Measurements from ENCODE around the gene C15orf40.

DNA sequence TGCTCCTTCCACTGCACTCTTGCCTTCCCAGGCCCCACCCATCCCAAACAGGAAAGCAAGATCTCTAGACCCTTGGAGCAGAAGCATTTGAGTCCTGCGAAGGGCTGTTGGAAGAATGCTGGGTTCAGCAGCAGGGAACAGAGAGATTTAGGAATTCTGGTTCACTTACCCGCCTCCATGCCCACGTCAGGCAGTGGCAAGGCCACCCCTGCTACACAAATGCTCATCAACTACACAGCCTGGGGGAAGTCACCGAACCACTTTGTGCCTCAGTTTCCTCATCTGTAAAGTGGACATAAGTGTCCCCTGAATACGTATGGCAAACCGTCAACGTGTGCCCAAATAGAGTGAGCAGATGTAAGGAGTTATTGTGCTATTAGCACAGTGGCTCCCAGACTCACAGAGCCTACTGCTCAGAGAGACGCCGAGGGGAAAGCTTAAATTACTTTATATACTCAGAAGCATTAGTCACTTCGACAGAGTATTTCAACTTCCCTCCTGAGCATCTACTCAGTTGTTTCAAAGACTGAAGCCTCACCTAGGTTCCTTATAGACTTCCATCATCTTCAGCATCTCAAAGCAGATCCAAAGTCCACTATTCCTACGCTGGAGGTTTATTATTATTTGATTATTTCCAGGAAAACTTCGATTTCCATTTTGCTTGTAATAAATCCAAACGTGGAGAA is 59.8 kb downstream of the C15orf40 start:
- TF ChIP-seq, protein P1, sequence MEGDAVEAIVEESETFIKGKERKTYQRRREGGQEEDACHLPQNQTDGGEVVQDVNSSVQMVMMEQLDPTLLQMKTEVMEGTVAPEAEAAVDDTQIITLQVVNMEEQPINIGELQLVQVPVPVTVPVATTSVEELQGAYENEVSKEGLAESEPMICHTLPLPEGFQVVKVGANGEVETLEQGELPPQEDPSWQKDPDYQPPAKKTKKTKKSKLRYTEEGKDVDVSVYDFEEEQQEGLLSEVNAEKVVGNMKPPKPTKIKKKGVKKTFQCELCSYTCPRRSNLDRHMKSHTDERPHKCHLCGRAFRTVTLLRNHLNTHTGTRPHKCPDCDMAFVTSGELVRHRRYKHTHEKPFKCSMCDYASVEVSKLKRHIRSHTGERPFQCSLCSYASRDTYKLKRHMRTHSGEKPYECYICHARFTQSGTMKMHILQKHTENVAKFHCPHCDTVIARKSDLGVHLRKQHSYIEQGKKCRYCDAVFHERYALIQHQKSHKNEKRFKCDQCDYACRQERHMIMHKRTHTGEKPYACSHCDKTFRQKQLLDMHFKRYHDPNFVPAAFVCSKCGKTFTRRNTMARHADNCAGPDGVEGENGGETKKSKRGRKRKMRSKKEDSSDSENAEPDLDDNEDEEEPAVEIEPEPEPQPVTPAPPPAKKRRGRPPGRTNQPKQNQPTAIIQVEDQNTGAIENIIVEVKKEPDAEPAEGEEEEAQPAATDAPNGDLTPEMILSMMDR (IDR thresholded peaks at IDR 0.05): no peak
- TF ChIP-seq POLR2AphosphoS5 (IDR thresholded peaks at IDR 0.05): no peak
- no peak for TF ChIP-seq POLR2A (IDR thresholded peaks at IDR 0.05)
